SK-N-SH (cell line): Measurements from ENCODE around the gene AGAP1. TPM values are rescaled to one million over a fixed set of nuclear protein-coding genes. Genes with fewer than 3 reads are reported as not detected.

Experiments used
- CTCF ChIA-PET: fragments of 300-600, 350-600 bp; formaldehyde crosslinking; extraction: SDS; loops from one replicate; lab custom pipeline; 2021; lab: Yijun Ruan, JAX
- POLR2A ChIA-PET: fragments of 350-600 bp; sonication (Branson Sonifier 250); formaldehyde crosslinking; extraction: SDS; loops from one replicate; lab custom pipeline; 2020; ENCODE audit warnings: antibody characterized with exemption, inconsistent platforms; lab: Yijun Ruan, JAX
- DNase-seq: peaks from one replicate; pipeline ENCODE4 v3.0.0; 2012
- H2AFZ ChIP-seq: fragments of 200-600 bp; sonication (generic); 2 replicates; pipeline ENCODE4 v1.8.1; 2016; ENCODE audit warnings: antibody characterized with exemption, mild to moderate bottlenecking, low read depth
- H3F3A ChIP-seq: fragments of 200-600 bp; sonication (generic); replicated peaks from 2 replicates; pipeline ENCODE3; 2016; ENCODE audit warnings: antibody characterized with exemption, mild to moderate bottlenecking; ENCODE audit not compliant: insufficient read depth
- H3K27ac ChIP-seq, 2 experiments: fragments of 200-500 bp in 1 of 2; fragments of 200-600 bp in 1 of 2; sonication (Bioruptor generic) in 1 of 2; sonication (generic), shearing (Covaris generic) in 1 of 2; 2 replicates each; pipeline versions ENCODE4 v1.5.1 to v1.6.1; 2014 to 2016; ENCODE audit warnings: low read depth in 2 of 2, inconsistent platforms in 1 of 2, low read length in 1 of 2, mild to moderate bottlenecking in 1 of 2, mixed read lengths in 1 of 2
- H3K27me3 ChIP-seq: fragments of 200-600 bp; sonication (generic), shearing (Covaris generic); 2 replicates; pipeline ENCODE4 v1.6.1; 2016; ENCODE audit warnings: mixed run types; ENCODE audit not compliant: insufficient read depth
- H3K36me3 ChIP-seq, 2 experiments: fragments of 200-500 bp in 1 of 2; fragments of 200-600 bp in 1 of 2; sonication (Bioruptor generic) in 1 of 2; sonication (generic) in 1 of 2; replicated peaks in 1 of 2; 2 replicates each; pipeline versions ENCODE3 to v1.5.1; 2014 to 2016; ENCODE audit warnings: low read length in 1 of 2, mild to moderate bottlenecking in 1 of 2; ENCODE audit not compliant: insufficient read depth in 2 of 2, control insufficient read depth in 1 of 2
- H3K4me1 ChIP-seq, 2 experiments: fragments of 200-500 bp in 1 of 2; fragments of 200-600 bp in 1 of 2; sonication (Bioruptor generic) in 1 of 2; sonication (generic), shearing (Covaris generic) in 1 of 2; 2 replicates each; pipeline versions ENCODE4 v1.5.1 to v1.6.1; 2014 to 2016; ENCODE audit warnings: low read depth in 1 of 2, low read length in 1 of 2, mixed run types in 1 of 2; ENCODE audit not compliant: insufficient read depth in 2 of 2, control insufficient read depth in 1 of 2
- H3K4me2 ChIP-seq: fragments of 200-600 bp; sonication (generic), shearing (Covaris generic); 2 replicates; pipeline ENCODE4 v1.6.1; 2017; ENCODE audit warnings: mixed run types
- H3K4me3 ChIP-seq, 2 experiments: fragments of 200-500 bp in 1 of 2; fragments of 200-600 bp in 1 of 2; sonication (Bioruptor generic) in 1 of 2; sonication (generic), shearing (Covaris generic) in 1 of 2; 2 replicates each; pipeline versions ENCODE4 v1.5.1 to v1.8.1; 2014 to 2016; ENCODE audit warnings: low read depth in 2 of 2, inconsistent platforms in 1 of 2, low read length in 1 of 2, mild to moderate bottlenecking in 1 of 2, mixed read lengths in 1 of 2, moderate library complexity in 1 of 2
- H3K79me2 ChIP-seq: fragments of 200-600 bp; sonication (generic); 2 replicates; pipeline ENCODE4 v1.8.1; 2017; ENCODE audit warnings: mild to moderate bottlenecking; ENCODE audit not compliant: insufficient read depth
- H3K9ac ChIP-seq: fragments of 200-600 bp; sonication (generic); 2 replicates; pipeline ENCODE4 v1.6.1; 2017; ENCODE audit warnings: mixed run types
- H3K9me2 ChIP-seq: fragments of 200-600 bp; sonication (generic); 2 replicates; pipeline ENCODE4 v1.6.1; 2017; ENCODE audit warnings: mixed run types
- H3K9me3 ChIP-seq: fragments of 200-600 bp; sonication (generic); 2 replicates; pipeline ENCODE4 v1.6.1; 2017; ENCODE audit warnings: mixed run types, mild to moderate bottlenecking, moderate library complexity
- H4K20me1 ChIP-seq: fragments of 200-600 bp; sonication (generic); 2 replicates; pipeline ENCODE4 v1.6.1; 2017; ENCODE audit warnings: mild to moderate bottlenecking, mixed run types; ENCODE audit not compliant: insufficient read depth
- CHD2 ChIP-seq: fragments of 150-350 bp; IDR thresholded peaks from 2 replicates; pipeline ENCODE4 v1.6.1; 2018; ENCODE audit warnings: low read length; ENCODE audit not compliant: partially characterized antibody
- EZH2phosphoT487 ChIP-seq: fragments of 200-600 bp; sonication (generic); IDR thresholded peaks from 2 replicates; pipeline ENCODE4 v1.6.1; 2017; ENCODE audit warnings: low read depth, mixed run types, mild to moderate bottlenecking, antibody characterized with exemption, moderate library complexity, borderline replicate concordance
- FOSL2 ChIP-seq: IDR thresholded peaks from 2 replicates; pipeline ENCODE4 v1.4.0; 2012; ENCODE audit warnings: low read depth, mild to moderate bottlenecking, moderate library complexity, borderline replicate concordance
- GABPA ChIP-seq: IDR thresholded peaks from 2 replicates; pipeline ENCODE4 v1.4.0; 2012; ENCODE audit warnings: low read depth, mild to moderate bottlenecking
- GATA2 ChIP-seq: sonication (generic); formaldehyde crosslinking; IDR thresholded peaks from 2 replicates; pipeline ENCODE4 v1.5.0; 2020; ENCODE audit warnings: mild to moderate bottlenecking, missing genetic modification reagents
- IRF3 ChIP-seq: fragments of 150-350 bp; IDR thresholded peaks from 2 replicates; pipeline ENCODE4 v1.6.1; 2016; ENCODE audit warnings: mild to moderate bottlenecking, low read depth, low read length
- MAX ChIP-seq: IDR thresholded peaks from 2 replicates; pipeline ENCODE4 v1.4.0; 2012; ENCODE audit warnings: low read depth
- MEF2A ChIP-seq: IDR thresholded peaks from 2 replicates; pipeline ENCODE4 v1.4.0; 2012; ENCODE audit warnings: low read depth, borderline replicate concordance
- NFIC ChIP-seq: IDR thresholded peaks from 2 replicates; pipeline ENCODE4 v1.4.0; 2012; ENCODE audit warnings: borderline replicate concordance
- POLR2AphosphoS5 ChIP-seq: IDR thresholded peaks from 2 replicates; pipeline ENCODE4 v1.6.1; 2012; ENCODE audit warnings: low read depth, low read length
- RAD21 ChIP-seq: IDR thresholded peaks from 2 replicates; pipeline ENCODE4 v1.6.1; 2012; ENCODE audit warnings: mild to moderate bottlenecking, low read length
- RCOR1 ChIP-seq: fragments of 150-350 bp; IDR thresholded peaks from 2 replicates; pipeline ENCODE4 v1.6.1; 2017; ENCODE audit warnings: antibody characterized with exemption, low read length
- REST ChIP-seq: IDR thresholded peaks from 2 replicates; pipeline ENCODE4 v1.6.1; 2012; ENCODE audit warnings: mild to moderate bottlenecking, low read depth, low read length, moderate library complexity
- RXRA ChIP-seq: IDR thresholded peaks from 2 replicates; pipeline ENCODE4 v1.4.0; 2012; ENCODE audit warnings: low read depth, mild to moderate bottlenecking, borderline replicate concordance
- SIN3A ChIP-seq: IDR thresholded peaks from 2 replicates; pipeline ENCODE4 v1.6.1; 2012; ENCODE audit warnings: low read depth, mild to moderate bottlenecking, low read length, moderate library complexity, borderline replicate concordance
- TCF12 ChIP-seq: IDR thresholded peaks from 2 replicates; pipeline ENCODE4 v1.4.0; 2012
- USF1 ChIP-seq: IDR thresholded peaks from 2 replicates; pipeline ENCODE4 v1.4.0; 2012; ENCODE audit warnings: low read depth, borderline replicate concordance
- USF2 ChIP-seq: fragments of 150-350 bp; IDR thresholded peaks from 2 replicates; pipeline ENCODE4 v1.6.1; 2017; ENCODE audit warnings: antibody characterized with exemption, low read length, low read depth, borderline replicate concordance
- WGBS: methylation state at CpG from one replicate; pipeline ENCODE4 v1.1.6; 2017; ENCODE audit warnings: low lambda C conversion rate; 5-methylcytosine and 5-hydroxymethylcytosine counted together
- polyA plus RNA-seq, 3 experiments: library from polyadenylated mRNA; depleted of rRNA; stranded (reverse); fragments of >200 nt; gene quantifications; 2 replicates each; pipeline ENCODE4 v1.2.3, GENCODE V29; 2012

AGAP1 gene
- polyA plus RNA-seq, 1 of the 3 experiments (the other 2 are of a cell fraction) = 8.8 TPM

GRCh38 chr2:235842941-235843340 lies 349.1 kb downstream of the AGAP1 start:
- Histone ChIP-seq H3K27me3 (no peaks in the 10 kb centered on the region), H4K20me1 (no peaks in the 10 kb centered on the region), H2AFZ (no peak overlapping the region), H3K79me2 (no peaks in the 10 kb centered on the region), H3K9ac (no peak overlapping the region), H3K4me2 (no peak overlapping the region), H3K36me3 (no peaks in the 10 kb centered on the region), H3K4me1 (no peaks in the 10 kb centered on the region), H3F3A (no peaks in the 10 kb centered on the region), H3K27ac (no peak overlapping the region), H3K9me3 (no peaks in the 10 kb centered on the region), H3K4me3 (no peak overlapping the region), H3K9me2 (no peaks in the 10 kb centered on the region)
- POLR2A ChIA-PET = no interaction called here
- CTCF ChIA-PET = interaction anchor here (1.1 to 1.5 kb wide), 3 partner anchors 49 to 334 kb away, joined by 3 to 5 read pairs (median 3); no protein-coding TSS in a partner anchor
- TF ChIP-seq RAD21 (no peak), CHD2 (no peak), GATA2 (CRISPR knock-in tag) (no peak), SIN3A (no peak), IRF3 (no peak), FOSL2 (no peak), REST (no peak), POLR2AphosphoS5 (no peak), GABPA (no peak), MAX (no peak), RCOR1 (no peak), MEF2A (no peak), EZH2phosphoT487 (no peak), USF1 (no peak), RXRA (no peak), USF2 (no peak), NFIC (no peak), TCF12 (no peak)
- DNase-seq = no peak
- WGBS = 98% methylated on average over 13 of the region's 13 CpGs
